GM12864 (cell line): ENCODE results near the gene ARID5A.

Experiments used
- DNase-seq: peaks from one replicate; pipeline ENCODE4 v3.0.0-alpha.2; 2011; ENCODE audit warnings: low read depth
- H3K4me3 ChIP-seq: 2 replicates; pipeline ENCODE4 v1.5.1; 2011; ENCODE audit warnings: mild to moderate bottlenecking, low read depth, low read length, control low read depth
- TF ChIP-seq, protein P1 (sequence below): IDR thresholded peaks from 2 replicates; pipeline ENCODE4 v1.5.1; 2011; ENCODE audit warnings: low read depth, mild to moderate bottlenecking, moderate library complexity, low read length, control low read depth, inconsistent platforms; ENCODE audit errors: missing control alignments

The ARID5A gene

DNA sequence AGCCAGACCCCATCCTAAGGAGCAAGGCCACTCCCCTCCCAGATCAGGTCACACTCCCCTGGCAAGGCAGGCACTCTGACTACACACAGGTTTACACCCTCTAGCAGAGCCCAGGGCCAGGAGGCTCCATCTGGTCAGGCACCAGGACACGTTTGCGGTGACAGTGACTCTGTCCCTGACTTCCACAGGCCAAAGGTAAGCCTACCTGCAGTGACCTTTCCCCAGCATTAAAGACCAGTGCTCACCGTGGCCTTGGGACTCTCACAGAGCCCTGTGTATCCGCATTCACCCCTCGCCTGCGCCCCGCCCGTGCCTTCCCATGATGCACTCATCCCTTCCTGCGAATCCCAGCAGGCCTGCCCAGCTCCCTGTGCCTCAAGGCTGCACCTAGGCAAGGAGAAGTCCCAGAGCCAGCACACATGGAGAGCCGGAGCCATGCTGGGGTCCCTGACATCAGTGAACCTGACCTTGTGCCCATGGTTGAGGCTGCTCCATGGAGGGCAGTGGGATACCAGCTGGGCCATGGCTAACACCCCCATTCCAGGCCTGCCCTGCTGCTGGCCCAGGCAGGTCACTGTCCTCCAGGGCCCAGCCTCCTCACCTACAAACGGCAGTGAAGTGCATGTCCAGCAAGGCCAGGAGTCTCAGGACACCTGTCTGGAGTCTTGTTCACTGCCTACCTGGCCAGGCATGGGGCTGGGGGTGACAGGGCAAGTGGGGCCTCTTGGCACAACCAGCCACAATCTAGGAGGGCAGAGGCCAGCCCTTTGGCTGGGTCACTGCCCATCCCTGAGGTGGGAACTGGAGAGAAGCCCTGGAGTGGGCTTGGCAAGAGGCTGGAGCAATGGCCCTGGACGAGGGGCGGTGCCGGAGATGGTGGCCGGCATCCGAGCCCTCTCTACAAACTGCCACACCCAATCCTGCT is 34.4 kb upstream of the ARID5A start:
- TF ChIP-seq, protein P1, sequence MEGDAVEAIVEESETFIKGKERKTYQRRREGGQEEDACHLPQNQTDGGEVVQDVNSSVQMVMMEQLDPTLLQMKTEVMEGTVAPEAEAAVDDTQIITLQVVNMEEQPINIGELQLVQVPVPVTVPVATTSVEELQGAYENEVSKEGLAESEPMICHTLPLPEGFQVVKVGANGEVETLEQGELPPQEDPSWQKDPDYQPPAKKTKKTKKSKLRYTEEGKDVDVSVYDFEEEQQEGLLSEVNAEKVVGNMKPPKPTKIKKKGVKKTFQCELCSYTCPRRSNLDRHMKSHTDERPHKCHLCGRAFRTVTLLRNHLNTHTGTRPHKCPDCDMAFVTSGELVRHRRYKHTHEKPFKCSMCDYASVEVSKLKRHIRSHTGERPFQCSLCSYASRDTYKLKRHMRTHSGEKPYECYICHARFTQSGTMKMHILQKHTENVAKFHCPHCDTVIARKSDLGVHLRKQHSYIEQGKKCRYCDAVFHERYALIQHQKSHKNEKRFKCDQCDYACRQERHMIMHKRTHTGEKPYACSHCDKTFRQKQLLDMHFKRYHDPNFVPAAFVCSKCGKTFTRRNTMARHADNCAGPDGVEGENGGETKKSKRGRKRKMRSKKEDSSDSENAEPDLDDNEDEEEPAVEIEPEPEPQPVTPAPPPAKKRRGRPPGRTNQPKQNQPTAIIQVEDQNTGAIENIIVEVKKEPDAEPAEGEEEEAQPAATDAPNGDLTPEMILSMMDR = no peak

DNA sequence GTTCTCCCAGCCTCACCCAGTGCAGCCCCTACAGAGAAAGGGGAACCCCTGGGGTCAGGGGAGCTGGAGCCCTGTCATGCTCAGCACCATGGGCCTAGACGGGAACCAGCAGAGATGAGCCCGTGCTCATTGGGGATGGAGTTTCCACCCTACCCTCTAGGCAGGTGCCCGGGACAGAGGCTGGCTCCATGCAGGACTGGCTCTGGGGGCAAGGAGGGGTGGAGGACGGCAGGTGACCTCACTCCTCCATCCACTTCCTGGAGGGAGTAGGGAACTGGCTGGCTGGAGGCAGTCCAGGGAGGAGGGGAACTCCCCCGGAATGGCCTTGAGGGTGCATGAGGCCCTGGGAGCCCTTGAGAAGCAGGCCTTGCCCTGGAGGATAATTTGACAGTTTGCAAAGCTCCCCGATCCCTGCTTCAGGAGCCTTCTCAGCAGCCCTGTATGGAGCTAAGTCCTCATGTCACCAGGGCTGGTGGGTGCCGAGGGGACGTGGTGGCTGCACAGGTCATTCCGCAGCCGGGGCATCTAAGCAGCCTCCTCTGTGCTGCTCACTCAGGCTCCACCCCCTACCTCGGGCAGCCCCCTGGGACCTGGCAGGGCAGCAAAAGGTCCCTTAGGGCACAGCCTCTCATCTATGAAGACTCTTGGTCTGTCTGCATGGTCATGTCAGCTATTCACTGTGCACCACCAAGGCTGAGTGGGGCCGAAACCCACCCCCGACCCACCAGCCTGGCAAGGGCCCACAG is 33.5 kb upstream of the ARID5A start:
- no peak for DNase-seq
- TF ChIP-seq, protein P1 = no peak
- H3K4me3 ChIP-seq = no peak overlapping the region

More for the DNA sequence above, 34.4 kb upstream of the ARID5A start:
- no peak overlapping the region for H3K4me3 ChIP-seq
- DNase-seq = no peak

DNA sequence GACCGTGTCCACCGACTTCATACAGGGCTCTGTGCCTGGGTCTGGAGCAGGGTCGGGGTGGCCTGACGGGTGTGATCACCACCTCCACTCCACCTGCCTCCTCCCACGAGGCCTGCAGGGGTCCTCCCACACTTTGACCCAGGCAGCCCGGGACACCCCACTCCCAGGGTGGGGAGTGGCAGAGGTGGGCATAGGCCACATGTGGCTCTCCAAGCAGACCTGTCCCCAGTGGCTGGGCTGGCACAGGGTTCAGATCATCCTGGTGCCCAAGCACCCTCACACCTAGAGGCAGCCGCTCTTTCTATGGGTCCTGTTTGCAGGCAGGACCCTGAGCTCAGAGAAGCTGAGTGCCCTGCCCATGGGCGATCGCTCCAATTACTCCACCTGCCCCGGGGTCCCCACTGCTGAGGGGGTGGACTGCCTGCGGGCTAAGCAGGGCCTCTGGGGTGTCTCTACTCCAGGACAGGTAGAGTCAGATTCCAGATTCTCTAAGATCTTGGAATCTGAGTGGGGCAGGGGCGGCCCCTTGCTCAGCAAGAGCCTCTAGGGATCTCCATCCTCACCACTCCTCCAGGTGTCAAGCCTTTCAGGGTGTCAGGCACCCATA is 32.8 kb upstream of the ARID5A start:
- no peak overlapping the region for H3K4me3 ChIP-seq
- TF ChIP-seq, protein P1 = no peak

DNA sequence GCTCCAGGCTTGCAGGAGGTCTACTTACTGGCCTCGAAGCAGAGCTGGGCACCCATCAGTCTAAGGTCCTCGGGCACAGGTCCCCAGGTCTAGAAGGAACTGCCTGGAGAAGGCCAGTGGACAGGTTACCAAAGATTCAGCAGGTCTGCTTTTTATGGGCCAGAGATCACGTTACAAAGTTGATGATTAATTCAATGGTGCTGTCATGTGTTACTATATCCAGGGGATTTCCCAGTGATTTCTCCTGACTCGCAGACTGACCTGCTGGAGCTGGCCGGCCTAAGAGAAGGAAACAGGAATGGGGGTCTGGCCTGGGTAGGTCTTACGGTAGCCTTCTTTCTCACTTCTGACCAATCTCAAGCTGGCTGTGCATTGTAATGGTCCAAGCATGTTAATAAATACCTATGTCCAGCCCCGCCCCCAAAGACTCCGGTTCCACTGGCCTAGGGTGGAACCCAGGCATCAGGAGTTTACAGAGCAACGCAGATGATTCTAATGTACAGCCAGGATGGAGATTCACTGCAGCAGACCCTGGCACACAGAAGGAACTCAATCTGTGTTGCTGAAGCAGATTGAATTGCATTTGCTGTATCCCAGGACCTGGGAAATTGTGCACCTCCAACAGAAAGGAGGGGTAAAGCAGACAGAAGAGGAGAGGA is 31.2 kb upstream of the ARID5A start, which contains the start of gene NEURL3:
Gene NEURL3, minus strand, starts transcription at position 127 of the 659 bp plus-strand sequence. Its CDS starts 71 bp downstream, at position 56.
- no peak for DNase-seq
- H3K4me3 ChIP-seq = no peak within 1 kb of the TSS
- TF ChIP-seq, protein P1 = no peak

More for the DNA sequence above, 32.8 kb upstream of the ARID5A start:
- DNase-seq = no peak

DNA sequence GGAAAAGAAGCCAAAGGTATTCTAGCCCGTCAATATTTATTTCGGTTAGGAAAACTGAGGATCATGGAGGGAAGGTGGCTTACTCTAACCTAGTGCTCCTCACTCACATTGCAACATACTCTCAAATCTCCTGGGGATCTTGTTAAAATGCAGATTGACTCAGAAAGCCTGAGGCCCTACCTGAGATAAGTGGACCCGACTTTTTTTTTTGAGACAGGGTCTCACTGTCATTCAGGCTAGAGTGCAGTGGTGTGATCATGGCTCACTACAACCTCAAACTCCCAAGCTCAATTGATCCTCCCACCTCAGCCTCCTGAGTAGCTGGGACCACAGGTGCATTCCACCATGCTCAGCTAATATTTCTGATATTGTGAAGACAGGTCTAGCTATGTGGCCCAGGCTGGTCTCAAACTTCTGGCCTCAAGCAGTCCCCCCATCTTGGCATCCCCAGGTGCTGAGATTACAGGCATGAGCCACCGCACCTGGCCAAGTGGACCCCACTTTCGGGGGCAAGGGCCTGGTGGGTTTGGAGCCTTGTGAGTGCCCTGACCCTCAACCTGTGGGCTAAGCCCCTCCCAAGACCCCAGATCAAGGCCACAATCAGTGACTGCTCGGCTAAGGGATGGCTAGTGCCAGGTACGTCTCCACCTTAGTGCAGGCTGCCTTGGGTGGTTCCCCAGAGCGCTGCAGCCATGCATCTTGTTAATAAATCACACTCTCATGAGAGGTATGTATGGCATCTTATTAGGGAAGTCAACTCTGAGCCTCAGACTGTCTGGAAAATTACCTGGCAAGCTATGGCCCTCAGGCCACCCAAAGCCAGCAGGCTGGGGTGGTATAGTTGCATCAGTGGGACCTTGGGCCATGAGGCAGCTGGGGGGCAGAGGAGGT is 30.3 kb upstream of the ARID5A start:
- DNase-seq = no peak
- TF ChIP-seq, protein P1 = no peak
- no peak overlapping the region for H3K4me3 ChIP-seq

DNA sequence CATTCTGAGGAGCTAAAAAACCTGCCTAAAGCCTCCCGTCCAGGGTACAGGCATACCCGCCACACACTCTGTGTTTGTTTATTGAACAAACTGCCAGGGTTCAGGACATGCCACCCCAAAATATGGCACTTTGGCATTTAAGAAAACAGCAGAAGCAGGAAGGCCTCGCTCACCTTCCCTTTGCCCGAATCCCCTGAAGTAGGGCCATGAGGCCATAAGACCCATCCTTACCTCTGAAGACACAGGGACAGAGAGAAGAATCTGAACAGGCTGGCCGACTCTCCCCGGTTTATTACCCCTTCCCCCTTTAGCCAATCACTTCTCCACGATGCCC is 29.7 kb upstream of the ARID5A start:
- TF ChIP-seq, protein P1 = no peak
- no peak for DNase-seq

More for the DNA sequence above, 29.7 kb upstream of the ARID5A start:
- no peak overlapping the region for H3K4me3 ChIP-seq
